Measurements from ENCODE around the gene SWAP70. TPM values are rescaled to one million over a fixed set of nuclear protein-coding genes. Genes with fewer than 3 reads are reported as not detected.
A peak's percentile ranks its signal among the peaks of the same experiment; 100 is the strongest.

The SWAP70 gene
- total RNA-seq, 1 donor from 2014 or later, result 33.7 TPM

DNA sequence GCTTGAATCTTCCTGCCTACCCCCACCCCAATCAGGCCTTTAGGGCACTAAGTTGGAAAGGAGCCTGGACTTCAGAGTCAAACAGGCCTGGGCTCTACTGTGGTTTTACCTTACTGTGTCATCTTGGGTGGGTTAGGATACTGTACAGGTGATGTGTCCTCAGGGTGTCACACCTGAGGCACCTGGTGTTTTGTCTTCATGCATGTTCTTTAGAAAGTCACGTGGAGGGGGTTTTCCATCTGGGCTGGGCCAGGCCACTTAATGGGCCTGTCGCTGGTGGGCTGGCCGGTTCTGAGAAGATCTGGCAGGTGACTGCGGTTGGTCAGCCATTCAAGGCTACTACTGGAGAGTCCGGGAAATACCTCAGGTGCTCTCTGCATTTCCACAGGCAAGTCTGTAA lies 92.6 kb downstream of the SWAP70 start:
- no peak for DNase-seq (ENCODE audit: low read depth)
- H3K4me1 Mint-ChIP-seq (ENCODE audit: low read depth, unreplicated experiment), result peaks cover 73% of the 10 kb centered on the region

DNA sequence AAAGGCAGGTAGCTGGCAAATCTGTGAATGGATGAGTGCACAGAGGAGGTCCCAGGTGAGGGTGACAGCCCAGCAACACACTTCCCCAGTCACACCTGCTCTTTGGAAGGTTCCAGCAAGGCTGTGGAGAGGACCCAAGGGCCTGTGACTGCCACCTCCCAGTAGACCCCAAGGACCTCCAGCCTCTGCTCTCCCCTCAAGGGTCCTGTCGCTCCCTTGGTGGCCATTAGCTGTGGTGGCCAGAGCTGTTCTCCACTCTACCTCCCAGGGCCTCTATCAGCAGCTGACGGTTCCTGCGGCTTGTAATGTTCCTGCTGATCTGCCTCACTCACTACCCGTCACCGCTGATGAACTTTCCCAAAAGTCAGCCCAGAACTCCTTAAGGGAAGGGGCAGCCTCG lies 93.0 kb downstream of the SWAP70 start:
- Histone ChIP-seq H2AFZ (ENCODE audit: low read depth, low read length) (no peak overlapping the region), H3K27ac (ENCODE audit: low read depth, low read length) (no peak overlapping the region), H3K9me3 (ENCODE audit: insufficient read depth, low read depth, low read length) (no peaks in the 10 kb centered on the region), H3K27me3 (ENCODE audit: insufficient read depth, low read length) (no peaks in the 10 kb centered on the region), H3K4me1 (ENCODE audit: insufficient read depth, low read length) (peaks cover 70% of the 10 kb centered on the region), H3K79me2 (ENCODE audit: insufficient read depth, low read length) (no peaks in the 10 kb centered on the region), H3K36me3 (ENCODE audit: insufficient read depth, low read length) (no peaks in the 10 kb centered on the region), H4K20me1 (ENCODE audit: insufficient read depth, low read length) (no peaks in the 10 kb centered on the region), H3K4me2 (ENCODE audit: low read length) (no peak overlapping the region), H3K4me3 (ENCODE audit: insufficient read depth, low read depth, low read length) (no peak overlapping the region), H3K9ac (ENCODE audit: low read length) (no peak overlapping the region)
- H3K4me1 Mint-ChIP-seq (ENCODE audit: low read depth, unreplicated experiment), result peaks cover 77% of the 10 kb centered on the region
- H3K27ac Mint-ChIP-seq (ENCODE audit: unreplicated experiment), result peak overlapping the region; percentile 75
- no peak for TF ChIP-seq EZH2 (IDR thresholded peaks at IDR 0.05; ENCODE audit: insufficient read depth, low read length)
- TF ChIP-seq, protein P1, sequence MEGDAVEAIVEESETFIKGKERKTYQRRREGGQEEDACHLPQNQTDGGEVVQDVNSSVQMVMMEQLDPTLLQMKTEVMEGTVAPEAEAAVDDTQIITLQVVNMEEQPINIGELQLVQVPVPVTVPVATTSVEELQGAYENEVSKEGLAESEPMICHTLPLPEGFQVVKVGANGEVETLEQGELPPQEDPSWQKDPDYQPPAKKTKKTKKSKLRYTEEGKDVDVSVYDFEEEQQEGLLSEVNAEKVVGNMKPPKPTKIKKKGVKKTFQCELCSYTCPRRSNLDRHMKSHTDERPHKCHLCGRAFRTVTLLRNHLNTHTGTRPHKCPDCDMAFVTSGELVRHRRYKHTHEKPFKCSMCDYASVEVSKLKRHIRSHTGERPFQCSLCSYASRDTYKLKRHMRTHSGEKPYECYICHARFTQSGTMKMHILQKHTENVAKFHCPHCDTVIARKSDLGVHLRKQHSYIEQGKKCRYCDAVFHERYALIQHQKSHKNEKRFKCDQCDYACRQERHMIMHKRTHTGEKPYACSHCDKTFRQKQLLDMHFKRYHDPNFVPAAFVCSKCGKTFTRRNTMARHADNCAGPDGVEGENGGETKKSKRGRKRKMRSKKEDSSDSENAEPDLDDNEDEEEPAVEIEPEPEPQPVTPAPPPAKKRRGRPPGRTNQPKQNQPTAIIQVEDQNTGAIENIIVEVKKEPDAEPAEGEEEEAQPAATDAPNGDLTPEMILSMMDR (IDR thresholded peaks at IDR 0.05; ENCODE audit: insufficient read depth, low read depth, low read length), result no peak
- FAIRE-seq, result no peak
- peaks cover 6% of the 10 kb centered on the region for H3K36me3 Mint-ChIP-seq (ENCODE audit: low read depth, unreplicated experiment)
- DNase-seq (ENCODE audit: low read depth), result no peak
- H3K27me3 Mint-ChIP-seq (ENCODE audit: low read depth, unreplicated experiment), result no peaks in the 10 kb centered on the region
- H3K9me3 Mint-ChIP-seq (ENCODE audit: unreplicated experiment), result no peaks in the 10 kb centered on the region
- H3K4me3 Mint-ChIP-seq (ENCODE audit: unreplicated experiment), result no peak overlapping the region

More for the DNA sequence above, 92.6 kb downstream of the SWAP70 start:
- H3K36me3 Mint-ChIP-seq (ENCODE audit: low read depth, unreplicated experiment), result peaks cover 2% of the 10 kb centered on the region
- FAIRE-seq, result no peak
- no peaks in the 10 kb centered on the region for H3K9me3 ChIP-seq (ENCODE audit: insufficient read depth, low read depth, low read length)
- no peak overlapping the region for H3K4me3 Mint-ChIP-seq (ENCODE audit: unreplicated experiment)
- no peak overlapping the region for H3K27ac ChIP-seq (ENCODE audit: low read depth, low read length)
- no peak overlapping the region for H2AFZ ChIP-seq (ENCODE audit: low read depth, low read length)
- no peaks in the 10 kb centered on the region for H3K27me3 Mint-ChIP-seq (ENCODE audit: low read depth, unreplicated experiment)
- H3K4me2 ChIP-seq (ENCODE audit: low read length), result peak overlapping the region; percentile 71
- H3K27ac Mint-ChIP-seq (ENCODE audit: unreplicated experiment), result peak overlapping the region; percentile 56
- no peak overlapping the region for H3K4me3 ChIP-seq (ENCODE audit: insufficient read depth, low read depth, low read length)
- H3K4me1 ChIP-seq (ENCODE audit: insufficient read depth, low read length), result peaks cover 66% of the 10 kb centered on the region
- H3K27me3 ChIP-seq (ENCODE audit: insufficient read depth, low read length), result no peaks in the 10 kb centered on the region
- no peaks in the 10 kb centered on the region for H3K79me2 ChIP-seq (ENCODE audit: insufficient read depth, low read length)
- no peaks in the 10 kb centered on the region for H4K20me1 ChIP-seq (ENCODE audit: insufficient read depth, low read length)
- TF ChIP-seq, protein P1 (IDR thresholded peaks at IDR 0.05; ENCODE audit: insufficient read depth, low read depth, low read length), result no peak
- TF ChIP-seq EZH2 (IDR thresholded peaks at IDR 0.05; ENCODE audit: insufficient read depth, low read length), result no peak
- no peaks in the 10 kb centered on the region for H3K9me3 Mint-ChIP-seq (ENCODE audit: unreplicated experiment)
- no peak overlapping the region for H3K9ac ChIP-seq (ENCODE audit: low read length)
- H3K36me3 ChIP-seq (ENCODE audit: insufficient read depth, low read length), result no peaks in the 10 kb centered on the region

DNA sequence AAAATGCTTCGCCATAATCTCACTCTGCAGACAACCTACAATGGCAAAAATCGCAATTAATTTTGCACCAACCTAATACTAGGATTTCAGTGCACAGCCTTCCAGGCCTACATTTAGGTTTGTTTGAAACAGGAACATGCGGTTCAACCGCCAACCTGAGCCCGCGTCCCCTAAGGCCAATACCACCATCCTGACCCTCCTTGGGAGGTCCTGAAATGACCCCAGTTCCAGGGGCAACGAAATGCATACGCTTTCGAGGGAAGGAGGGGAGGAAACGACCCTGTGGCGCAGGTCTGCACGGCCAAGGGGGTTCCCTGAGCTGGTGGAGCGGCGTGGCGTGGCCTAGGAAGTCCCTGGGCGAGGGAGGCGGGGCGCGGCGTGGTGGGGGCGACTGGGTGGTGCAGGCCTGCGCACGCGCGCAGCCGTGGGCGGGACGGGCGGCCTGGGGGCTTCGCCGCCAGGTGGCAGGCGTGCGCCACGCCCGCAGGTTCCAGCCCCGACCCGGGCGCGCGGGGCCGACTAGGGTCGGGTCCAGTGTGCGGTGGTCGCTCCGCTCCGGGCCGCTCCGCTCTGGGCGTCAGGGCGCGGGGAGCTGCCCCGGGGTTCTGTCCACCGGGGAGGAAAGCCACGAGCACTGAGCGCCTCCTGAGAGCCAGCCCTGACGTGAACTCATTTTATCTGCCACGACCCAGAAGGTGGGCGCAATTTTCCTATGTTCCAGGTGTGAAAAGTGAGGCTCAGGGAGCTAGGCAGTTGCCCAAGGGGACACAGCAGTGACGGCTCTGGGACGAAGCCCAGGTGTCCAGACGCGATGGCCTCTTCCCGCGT lies 94.1 kb downstream of the SWAP70 start:
- peak overlapping the region; percentile 56 for H3K4me3 ChIP-seq (ENCODE audit: insufficient read depth, low read depth, low read length)
- peak overlapping the region; percentile 91 for H3K4me2 ChIP-seq (ENCODE audit: low read length)
- no peak for FAIRE-seq
- H3K27me3 ChIP-seq (ENCODE audit: insufficient read depth, low read length), result no peaks in the 10 kb centered on the region
- peak overlapping the region; percentile 94 for H3K27ac ChIP-seq (ENCODE audit: low read depth, low read length)
- Mint-ChIP-seq H3K36me3 (ENCODE audit: low read depth, unreplicated experiment) (peaks cover 9% of the 10 kb centered on the region), H3K9me3 (ENCODE audit: unreplicated experiment) (no peaks in the 10 kb centered on the region), H3K27me3 (ENCODE audit: low read depth, unreplicated experiment) (no peaks in the 10 kb centered on the region), H3K27ac (ENCODE audit: unreplicated experiment) (peak overlapping the region; percentile 30), H3K4me3 (ENCODE audit: unreplicated experiment) (peak overlapping the region; percentile 60), H3K4me1 (ENCODE audit: low read depth, unreplicated experiment) (peaks cover 80% of the 10 kb centered on the region)
- peak overlapping the region; percentile 68 for H2AFZ ChIP-seq (ENCODE audit: low read depth, low read length)
- H3K36me3 ChIP-seq (ENCODE audit: insufficient read depth, low read length), result no peaks in the 10 kb centered on the region
- peaks cover 61% of the 10 kb centered on the region for H3K4me1 ChIP-seq (ENCODE audit: insufficient read depth, low read length)
- peak; percentile 45 for DNase-seq (ENCODE audit: low read depth)
- H3K79me2 ChIP-seq (ENCODE audit: insufficient read depth, low read length), result no peaks in the 10 kb centered on the region
- TF ChIP-seq EZH2 (IDR thresholded peaks at IDR 0.05; ENCODE audit: insufficient read depth, low read length), result no peak
- TF ChIP-seq, protein P1 (IDR thresholded peaks at IDR 0.05; ENCODE audit: insufficient read depth, low read depth, low read length), result peak; percentile 40
- H4K20me1 ChIP-seq (ENCODE audit: insufficient read depth, low read length), result no peaks in the 10 kb centered on the region
- no peaks in the 10 kb centered on the region for H3K9me3 ChIP-seq (ENCODE audit: insufficient read depth, low read depth, low read length)
- H3K9ac ChIP-seq (ENCODE audit: low read length), result peak overlapping the region; percentile 93

Data from astrocyte (in vitro differentiated cells and primary cell).